NB4 (cell line): ENCODE data around the gene NUBP2.

Experiments
- DNase-seq: peaks from one replicate; pipeline ENCODE4 v3.0.0; 2010; ENCODE audit warnings: low read depth
- H3K4me3 ChIP-seq: one replicate; pipeline ENCODE4 v1.5.1; 2011; ENCODE audit warnings: mild to moderate bottlenecking, low read depth, low read length, moderate library complexity
- MYC ChIP-seq: IDR thresholded peaks from 2 replicates; pipeline ENCODE4 v1.6.1; 2011; ENCODE audit warnings: low read depth, low read length
- POLR2A ChIP-seq: IDR thresholded peaks from 2 replicates; pipeline ENCODE4 v1.6.1; 2011; ENCODE audit warnings: mild to moderate bottlenecking; ENCODE audit not compliant: insufficient read length; ENCODE audit errors: extremely low read depth
- TF ChIP-seq, protein P1 (sequence below): IDR thresholded peaks from 2 replicates; pipeline ENCODE4 v1.6.1; 2011; ENCODE audit warnings: low read depth, low read length
- TF ChIP-seq, protein P2 (sequence below): IDR thresholded peaks from one replicate; pipeline ENCODE4 v1.5.1; 2012; ENCODE audit warnings: low read depth, low read length

Gene NUBP2

DNA sequence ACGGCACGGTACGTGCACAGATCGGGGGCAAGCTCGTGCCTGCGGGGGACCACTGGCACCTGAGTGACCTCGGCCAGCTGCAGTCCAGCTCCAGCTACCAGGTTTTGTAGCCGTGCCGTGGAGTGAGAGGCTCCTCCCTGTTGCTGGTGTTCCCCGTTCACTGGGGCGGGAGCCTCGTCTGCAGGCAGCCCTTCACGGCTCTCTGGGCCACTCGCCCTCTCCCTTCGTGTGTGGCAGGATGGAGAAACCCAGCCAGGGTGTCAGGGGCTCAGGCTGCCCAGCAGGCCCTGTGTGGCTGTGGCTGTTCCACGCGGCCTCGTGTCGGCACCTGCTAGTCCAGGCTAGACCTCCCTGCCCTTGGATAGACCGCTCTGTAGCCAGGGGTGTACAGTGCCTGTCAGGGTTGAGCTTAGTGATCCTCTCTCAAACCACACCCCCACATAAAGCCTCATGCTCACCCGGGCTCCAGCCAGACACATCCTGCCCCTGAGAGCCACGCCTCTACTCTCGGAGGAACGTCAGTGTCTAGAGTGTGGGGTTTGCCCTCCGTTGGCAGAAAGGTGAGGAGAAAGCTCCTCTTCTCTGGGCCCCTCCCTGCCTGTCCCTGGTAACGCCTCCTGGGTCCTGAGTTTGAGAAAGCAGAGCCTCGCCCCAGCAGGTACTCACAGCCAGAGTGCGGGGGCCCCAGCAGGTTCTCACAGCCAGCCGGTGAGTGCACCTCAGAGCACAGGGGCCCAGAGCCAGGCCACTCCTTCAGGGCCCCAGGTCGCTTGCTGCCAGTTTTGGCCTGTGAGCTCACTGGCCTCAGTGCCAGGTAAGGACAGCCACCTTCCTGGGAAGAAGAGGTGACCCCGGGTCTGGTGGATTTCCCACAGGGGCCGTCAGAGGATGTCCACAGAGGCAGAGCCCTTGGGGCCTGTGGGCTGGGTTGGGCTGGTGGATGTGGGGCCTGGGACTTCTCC, 39.1 kb upstream of the NUBP2 start:
- no peak overlapping the region for H3K4me3 ChIP-seq
- TF ChIP-seq, protein P1, sequence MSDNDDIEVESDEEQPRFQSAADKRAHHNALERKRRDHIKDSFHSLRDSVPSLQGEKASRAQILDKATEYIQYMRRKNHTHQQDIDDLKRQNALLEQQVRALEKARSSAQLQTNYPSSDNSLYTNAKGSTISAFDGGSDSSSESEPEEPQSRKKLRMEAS: no peak
- TF ChIP-seq POLR2A (no peak), MYC (no peak)
- TF ChIP-seq, protein P2, sequence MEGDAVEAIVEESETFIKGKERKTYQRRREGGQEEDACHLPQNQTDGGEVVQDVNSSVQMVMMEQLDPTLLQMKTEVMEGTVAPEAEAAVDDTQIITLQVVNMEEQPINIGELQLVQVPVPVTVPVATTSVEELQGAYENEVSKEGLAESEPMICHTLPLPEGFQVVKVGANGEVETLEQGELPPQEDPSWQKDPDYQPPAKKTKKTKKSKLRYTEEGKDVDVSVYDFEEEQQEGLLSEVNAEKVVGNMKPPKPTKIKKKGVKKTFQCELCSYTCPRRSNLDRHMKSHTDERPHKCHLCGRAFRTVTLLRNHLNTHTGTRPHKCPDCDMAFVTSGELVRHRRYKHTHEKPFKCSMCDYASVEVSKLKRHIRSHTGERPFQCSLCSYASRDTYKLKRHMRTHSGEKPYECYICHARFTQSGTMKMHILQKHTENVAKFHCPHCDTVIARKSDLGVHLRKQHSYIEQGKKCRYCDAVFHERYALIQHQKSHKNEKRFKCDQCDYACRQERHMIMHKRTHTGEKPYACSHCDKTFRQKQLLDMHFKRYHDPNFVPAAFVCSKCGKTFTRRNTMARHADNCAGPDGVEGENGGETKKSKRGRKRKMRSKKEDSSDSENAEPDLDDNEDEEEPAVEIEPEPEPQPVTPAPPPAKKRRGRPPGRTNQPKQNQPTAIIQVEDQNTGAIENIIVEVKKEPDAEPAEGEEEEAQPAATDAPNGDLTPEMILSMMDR: no peak
- DNase-seq: no peak

GRCh38 chr16:1744338-1744840, 38.4 kb upstream of the NUBP2 start:
- TF ChIP-seq MYC (no peak), POLR2A (no peak)
- TF ChIP-seq, protein P2: no peak
- TF ChIP-seq, protein P1: no peak
- H3K4me3 ChIP-seq: no peak overlapping the region
- no peak for DNase-seq

DNA sequence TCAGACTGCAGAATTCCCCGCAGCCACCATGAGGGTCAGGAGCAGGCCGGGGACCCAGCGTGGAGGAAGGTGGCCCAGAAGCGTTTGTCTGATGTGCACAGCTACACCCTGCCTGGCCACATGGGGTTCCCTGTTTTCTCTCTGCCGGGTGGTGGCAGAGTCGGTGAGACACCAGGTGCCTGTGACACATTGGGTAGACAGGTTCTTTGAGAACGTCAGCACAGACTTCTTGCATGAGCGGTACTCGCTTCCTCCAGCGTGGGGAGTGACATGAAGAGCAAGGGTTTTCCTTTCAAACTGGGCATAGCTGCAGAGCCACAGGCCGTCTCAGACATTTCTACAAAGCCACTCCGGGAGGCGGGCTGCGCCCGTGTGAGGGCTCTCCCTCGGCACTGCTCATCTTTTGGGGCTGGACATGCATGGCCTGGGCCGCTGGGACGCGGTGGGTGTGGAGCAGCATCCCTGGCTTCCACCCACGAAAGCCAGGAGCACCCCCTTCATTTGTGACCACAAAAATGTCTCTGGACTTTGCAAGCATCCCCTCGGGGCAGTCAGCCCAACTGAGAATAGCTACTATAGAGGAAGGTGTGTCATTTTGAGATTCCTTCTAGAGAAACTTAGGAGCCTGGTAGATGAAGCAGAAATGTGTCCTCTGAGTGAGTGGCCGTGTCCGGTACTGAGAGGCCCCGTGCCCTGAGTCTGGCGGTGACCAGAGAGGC, 37.4 kb upstream of the NUBP2 start:
- TF ChIP-seq, protein P1: no peak
- no peak for DNase-seq
- H3K4me3 ChIP-seq: no peak overlapping the region

DNA sequence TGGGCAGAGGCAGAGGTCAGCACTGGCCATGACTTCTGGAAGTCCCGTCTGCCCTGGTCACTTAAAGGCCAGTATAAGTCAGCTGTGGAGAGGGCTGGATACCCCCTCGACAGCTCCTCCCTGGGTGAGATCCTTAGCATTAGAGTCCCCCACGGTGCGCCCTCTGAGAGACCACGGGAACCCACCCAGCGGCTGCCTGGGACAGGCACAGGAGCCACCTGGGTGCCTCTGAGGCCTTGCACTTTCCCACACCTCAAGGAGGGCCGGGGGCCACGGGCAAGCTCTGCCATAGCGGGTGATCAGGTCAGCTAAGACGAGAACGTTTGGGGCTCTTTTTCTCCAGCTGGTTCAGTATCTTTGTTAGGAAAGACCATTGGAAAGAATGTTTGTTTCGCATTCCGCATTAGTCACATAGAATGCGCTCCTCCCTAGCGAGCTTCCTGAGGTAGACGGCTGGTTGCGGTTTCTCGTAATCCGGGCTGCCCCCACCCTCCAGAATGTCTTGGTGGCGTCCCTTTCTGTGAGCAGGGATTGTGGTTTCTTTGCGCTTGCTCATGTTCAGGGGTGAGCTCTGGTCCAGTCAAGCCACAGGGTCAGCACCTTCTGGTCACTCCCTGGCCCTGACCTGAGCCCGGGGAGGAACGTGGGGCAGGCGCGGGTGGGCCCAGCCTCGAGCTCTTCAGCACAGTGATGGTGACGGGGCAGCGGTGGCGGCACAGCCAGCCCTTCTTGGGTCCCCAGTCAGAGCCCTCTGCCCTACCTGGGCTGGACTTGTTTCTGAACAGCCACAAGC, 36.7 kb upstream of the NUBP2 start:
- no peak overlapping the region for H3K4me3 ChIP-seq
- TF ChIP-seq MYC: no peak
- TF ChIP-seq, protein P1: no peak
- TF ChIP-seq, protein P2: no peak
- no peak for TF ChIP-seq POLR2A
- DNase-seq: no peak

DNA sequence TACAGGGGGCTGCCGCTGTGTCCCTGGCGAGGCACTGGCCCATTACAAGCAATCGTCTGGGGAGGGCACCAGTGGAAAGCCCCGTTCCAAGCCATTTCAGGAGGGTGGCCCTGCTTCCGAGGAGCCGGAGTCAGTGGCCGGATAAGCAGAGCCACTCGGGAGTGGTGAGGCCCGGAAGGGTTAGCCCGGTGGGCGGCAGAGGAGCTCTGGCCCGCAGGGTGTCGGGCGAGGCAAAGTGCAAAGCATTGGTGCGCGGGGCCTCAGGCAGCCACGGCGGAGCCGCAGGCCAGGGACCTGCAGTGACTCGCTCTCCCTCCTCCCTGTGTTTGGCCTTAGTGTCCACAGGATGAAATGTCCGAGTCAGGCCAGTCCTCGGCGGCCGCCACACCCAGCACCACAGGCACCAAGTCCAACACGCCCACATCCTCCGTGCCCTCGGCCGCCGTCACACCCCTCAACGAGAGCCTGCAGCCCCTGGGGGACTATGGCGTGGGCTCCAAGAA, 36.0 kb upstream of the NUBP2 start:
- no peak for DNase-seq
- TF ChIP-seq POLR2A (no peak), MYC (no peak)
- TF ChIP-seq, protein P2: no peak
- TF ChIP-seq, protein P1: no peak
- no peak overlapping the region for H3K4me3 ChIP-seq
